WI38 (cell line): ENCODE data around the gene CNR2.
"Not testable (repeated sequence)": the region's sequence is repeated elsewhere in the genome, so short reads cannot be mapped to it uniquely, and the experiment has no call there.

Experiments
- H3K4me3 ChIP-seq: 2 replicates; pipeline ENCODE4 v1.5.1; 2011; ENCODE audit warnings: low read depth, mild to moderate bottlenecking, control low read depth, low read length
- TF ChIP-seq, protein P1 (sequence below): IDR thresholded peaks from 2 replicates; pipeline ENCODE4 v1.5.1; 2012; ENCODE audit warnings: low read depth, mild to moderate bottlenecking, control low read depth, low read length

CNR2 gene

DNA sequence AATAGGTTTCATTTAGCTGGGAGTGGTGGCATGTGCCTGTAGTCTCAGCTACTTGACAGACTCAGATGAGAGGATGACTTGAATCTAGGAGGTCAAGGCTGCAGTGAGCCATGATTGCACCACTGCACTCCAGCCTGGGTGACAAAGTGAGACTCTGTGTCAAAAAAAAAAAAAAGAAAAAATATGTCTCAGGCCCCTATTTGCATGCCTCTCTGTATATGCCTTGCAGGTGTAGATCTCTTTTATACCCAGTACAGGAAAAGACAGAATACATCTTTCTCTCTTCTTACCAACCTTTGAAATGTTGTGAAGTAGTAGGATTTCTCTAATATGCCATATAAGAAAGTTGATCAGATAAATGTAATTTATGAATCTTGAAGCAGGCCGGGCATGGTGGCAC is 6.4 kb downstream of the CNR2 start:
- TF ChIP-seq, protein P1, sequence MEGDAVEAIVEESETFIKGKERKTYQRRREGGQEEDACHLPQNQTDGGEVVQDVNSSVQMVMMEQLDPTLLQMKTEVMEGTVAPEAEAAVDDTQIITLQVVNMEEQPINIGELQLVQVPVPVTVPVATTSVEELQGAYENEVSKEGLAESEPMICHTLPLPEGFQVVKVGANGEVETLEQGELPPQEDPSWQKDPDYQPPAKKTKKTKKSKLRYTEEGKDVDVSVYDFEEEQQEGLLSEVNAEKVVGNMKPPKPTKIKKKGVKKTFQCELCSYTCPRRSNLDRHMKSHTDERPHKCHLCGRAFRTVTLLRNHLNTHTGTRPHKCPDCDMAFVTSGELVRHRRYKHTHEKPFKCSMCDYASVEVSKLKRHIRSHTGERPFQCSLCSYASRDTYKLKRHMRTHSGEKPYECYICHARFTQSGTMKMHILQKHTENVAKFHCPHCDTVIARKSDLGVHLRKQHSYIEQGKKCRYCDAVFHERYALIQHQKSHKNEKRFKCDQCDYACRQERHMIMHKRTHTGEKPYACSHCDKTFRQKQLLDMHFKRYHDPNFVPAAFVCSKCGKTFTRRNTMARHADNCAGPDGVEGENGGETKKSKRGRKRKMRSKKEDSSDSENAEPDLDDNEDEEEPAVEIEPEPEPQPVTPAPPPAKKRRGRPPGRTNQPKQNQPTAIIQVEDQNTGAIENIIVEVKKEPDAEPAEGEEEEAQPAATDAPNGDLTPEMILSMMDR = no peak
- no peak overlapping the region for H3K4me3 ChIP-seq

DNA sequence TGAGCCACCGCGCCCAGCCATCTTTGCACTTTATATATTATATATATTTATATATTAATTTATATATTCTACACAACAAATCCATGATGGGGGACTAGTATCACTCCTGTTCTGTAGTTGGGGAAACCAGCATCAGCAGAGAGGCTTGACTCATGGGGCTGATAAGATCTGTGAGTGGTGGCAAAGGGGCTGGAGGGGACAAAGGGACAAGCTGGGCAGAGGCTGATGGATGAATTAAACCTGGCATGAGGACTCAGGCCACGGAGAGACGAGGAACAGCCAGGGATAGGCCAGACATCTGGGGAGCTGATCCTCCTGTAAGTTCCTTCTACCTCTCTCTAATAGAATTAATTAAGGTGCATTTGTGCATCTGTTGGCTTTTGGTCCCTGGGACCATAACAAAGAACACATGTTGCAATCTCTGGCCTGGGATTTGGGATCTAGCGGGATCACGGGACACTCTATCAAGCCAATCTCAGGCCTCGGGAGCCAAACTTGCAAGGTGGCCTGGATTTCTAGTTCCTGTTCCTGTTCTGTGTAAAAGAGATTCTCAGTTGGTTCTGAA is 7.6 kb downstream of the CNR2 start:
- no peak overlapping the region for H3K4me3 ChIP-seq
- TF ChIP-seq, protein P1 = no peak

DNA sequence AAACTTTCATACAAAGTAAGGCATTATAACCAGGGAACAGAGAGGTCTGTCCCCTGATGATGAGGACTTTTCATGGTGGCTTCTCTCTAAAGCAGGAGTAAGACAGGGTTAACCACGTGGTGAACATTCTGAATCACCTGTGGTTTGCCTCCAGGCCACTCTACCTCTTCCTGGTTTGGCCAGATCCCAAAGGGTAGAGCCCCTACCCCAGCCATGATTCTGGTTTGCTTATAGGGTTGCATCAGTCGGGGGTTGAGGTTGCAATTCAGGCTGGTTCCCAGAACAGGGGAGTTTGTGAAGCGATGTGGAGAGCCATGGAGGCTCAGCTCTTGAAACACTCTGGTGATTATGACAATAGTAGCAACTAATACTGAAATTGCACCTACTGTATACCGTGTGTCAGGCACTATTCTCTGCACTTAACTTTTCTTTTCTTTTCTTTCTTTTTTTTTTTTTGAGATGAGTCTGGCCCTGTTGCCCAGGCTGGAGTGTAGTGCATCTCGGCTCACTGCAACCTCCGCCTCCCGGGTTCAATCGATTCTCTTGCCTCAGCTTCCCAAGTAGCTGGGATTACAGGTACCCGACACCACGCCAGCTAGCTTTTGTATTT is 8.3 kb downstream of the CNR2 start:
- TF ChIP-seq, protein P1 = no peak
- H3K4me3 ChIP-seq = no peak overlapping the region

DNA sequence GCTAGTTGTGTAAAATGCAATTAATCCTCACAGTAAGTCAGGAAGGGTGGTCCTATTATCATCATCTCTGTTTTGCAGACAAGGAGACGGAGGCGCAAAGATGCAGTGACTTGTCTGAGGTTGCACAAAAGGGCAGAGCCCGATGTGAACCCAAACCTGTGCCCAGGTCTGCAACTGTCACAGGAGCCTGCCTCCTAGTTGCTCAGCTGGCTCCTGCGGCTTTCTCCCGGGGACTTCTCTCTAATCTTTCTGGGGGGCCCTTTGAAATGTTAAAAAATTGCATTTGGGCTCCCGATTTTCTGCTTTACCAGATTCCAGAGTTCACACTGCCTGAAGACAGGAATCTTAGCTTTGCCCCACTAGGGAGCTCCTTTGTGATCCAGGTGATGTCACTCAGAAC is 9.4 kb downstream of the CNR2 start:
- H3K4me3 ChIP-seq = no peak overlapping the region
- TF ChIP-seq, protein P1 = no peak

DNA sequence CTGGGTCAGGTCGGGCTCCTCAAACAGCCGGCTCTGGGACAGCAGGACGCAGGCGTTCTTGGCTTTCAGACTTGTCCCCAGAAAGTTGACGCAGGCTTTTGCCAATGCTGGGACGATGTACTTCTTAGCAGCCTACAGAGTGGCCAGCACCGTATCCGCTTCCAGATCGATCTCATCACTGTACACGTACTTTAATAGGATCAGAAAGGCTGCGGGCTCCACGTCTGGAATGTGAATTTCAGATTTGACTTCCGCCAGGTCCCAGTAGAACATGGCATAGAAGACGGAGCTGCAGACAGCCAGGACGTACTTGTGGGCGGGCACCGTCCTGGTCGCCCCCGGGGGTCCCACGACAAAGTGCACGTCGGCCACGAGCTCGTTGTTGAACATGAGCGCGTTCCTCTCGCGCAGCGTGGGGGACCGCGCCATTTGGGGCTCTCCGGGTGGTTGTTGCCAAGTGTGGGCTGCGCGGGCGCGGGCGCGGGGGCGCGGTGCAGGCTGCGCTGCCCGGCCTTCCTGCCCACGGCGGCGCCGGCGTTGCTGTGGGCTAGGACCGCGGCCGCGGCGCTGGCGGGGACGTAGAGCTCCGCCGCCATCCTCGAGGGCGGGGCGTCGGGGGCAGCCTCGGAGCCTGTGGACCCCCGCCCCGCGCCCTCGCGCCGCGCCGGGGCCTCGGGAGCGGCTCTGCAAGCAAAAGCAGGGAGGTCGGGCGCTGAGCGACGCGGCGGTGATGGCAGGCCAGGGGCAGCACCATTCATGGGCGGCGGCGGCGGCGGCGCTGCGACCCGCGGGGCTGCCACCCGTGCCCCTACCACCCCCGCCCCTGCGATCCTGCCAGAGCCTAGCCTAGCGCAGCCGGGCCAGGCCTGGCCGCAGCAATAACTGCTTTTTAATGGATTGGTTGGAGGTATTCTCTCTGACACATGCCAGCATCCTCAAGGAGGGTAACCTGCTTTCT is 10.6 kb downstream of the CNR2 start:
- TF ChIP-seq, protein P1 = no peak
- H3K4me3 ChIP-seq = no peak overlapping the region

DNA sequence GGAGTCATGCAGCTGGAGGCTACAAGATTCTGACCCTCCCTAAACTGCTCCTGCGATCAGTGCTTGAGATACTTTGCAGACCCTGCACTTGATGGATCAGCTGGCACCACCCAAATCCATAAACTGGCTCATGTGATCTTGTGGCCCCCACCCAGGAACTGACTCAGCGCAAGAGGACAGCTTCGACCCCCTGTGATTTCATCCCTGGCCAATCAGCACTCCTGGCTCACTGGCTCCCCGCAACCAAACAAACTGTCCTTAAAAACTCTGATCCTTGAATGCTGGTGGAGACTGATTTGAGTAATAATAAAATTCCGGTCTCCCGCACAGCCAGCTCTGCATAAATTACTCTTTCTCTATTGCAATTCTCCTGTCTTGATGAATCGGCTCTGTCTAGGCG is 13.1 kb downstream of the CNR2 start:
- not testable (repeated sequence) for H3K4me3 ChIP-seq

DNA sequence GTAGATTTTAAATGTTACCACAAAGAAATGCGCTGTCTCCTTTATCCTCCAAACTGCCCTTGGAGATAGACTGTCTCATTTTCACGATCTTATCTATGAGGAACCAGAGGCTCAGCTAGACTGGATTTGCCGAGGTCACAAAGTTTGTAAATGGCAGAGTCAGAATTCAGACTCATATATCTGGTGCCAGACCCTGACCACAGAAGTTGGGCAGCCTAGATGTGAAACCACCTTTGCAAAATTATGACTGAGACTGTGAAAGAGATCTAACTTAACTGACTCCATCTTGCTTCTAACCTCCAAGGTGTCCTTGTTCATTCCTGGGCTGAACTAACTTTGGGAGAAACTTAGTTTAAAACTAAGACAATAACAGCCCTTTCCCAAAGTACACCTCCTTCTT is 14.1 kb downstream of the CNR2 start:
- TF ChIP-seq, protein P1 = no peak
- H3K4me3 ChIP-seq = no peak overlapping the region
